Central memory CD8-positive, alpha-beta T cell (primary cell): ENCODE data around the gene OCIAD1.
A peak's percentile ranks its signal among the peaks of the same experiment; 100 is the strongest.

Experiments used
- ATAC-seq: fragments of 150-1000 bp; cut with Tn5 transposase; replicated peaks from 2 replicates; pipeline ENCODE4 v1.10.0; 2022; ENCODE audit warnings: mild to moderate bottlenecking, moderate FRiP score, moderate number of reproducible peaks; ENCODE audit not compliant: poor library complexity, severe bottlenecking; ENCODE audit errors: extremely low read depth
- DNase-seq, 2 donors: peaks; one replicate each; pipeline ENCODE4 v3.0.0; 2021; ENCODE audit warnings: low spot score in 2 of 2
- H3K27ac Mint-ChIP-seq: one replicate; pipeline ENCODE4 v1.8.0; 2022; ENCODE audit warnings: low read depth, mild to moderate bottlenecking, moderate library complexity, mixed read lengths
- H3K27me3 Mint-ChIP-seq: one replicate; pipeline ENCODE4 v1.8.0; 2022; ENCODE audit warnings: mixed read lengths
- H3K36me3 Mint-ChIP-seq: one replicate; pipeline ENCODE4 v1.8.0; 2022; ENCODE audit warnings: mild to moderate bottlenecking, moderate library complexity, mixed read lengths; ENCODE audit not compliant: insufficient read depth
- H3K4me1 Mint-ChIP-seq: one replicate; pipeline ENCODE4 v1.8.0; 2022; ENCODE audit warnings: mixed read lengths
- H3K4me3 Mint-ChIP-seq: one replicate; pipeline ENCODE4 v1.8.0; 2022; ENCODE audit warnings: mild to moderate bottlenecking, moderate library complexity, mixed read lengths
- H3K9me3 Mint-ChIP-seq: one replicate; pipeline ENCODE4 v1.8.0; 2022; ENCODE audit warnings: mixed read lengths

OCIAD1 gene

GRCh38 chr4:48830706-48831531, at the start of gene OCIAD1:
Gene OCIAD1, plus strand, starts transcription at chr4:48831088. Its CDS starts 1,537 bp downstream, at chr4:48832625.
- Mint-ChIP-seq H3K36me3 (peaks cover 28% of the 10 kb centered on the region), H3K4me1 (peaks cover 21% of the 10 kb centered on the region), H3K4me3 (peak within 1 kb of the TSS; percentile 98), H3K9me3 (no peaks in the 10 kb centered on the region), H3K27me3 (no peaks in the 10 kb centered on the region), H3K27ac (peak within 1 kb of the TSS; percentile 100)
- DNase-seq (peak; percentile 77 to 91), ATAC-seq (peak; percentile 97)

- no peak for ATAC-seq
- Mint-ChIP-seq H3K9me3 (no peaks in the 10 kb centered on the region), H3K36me3 (peaks cover 14% of the 10 kb centered on the region), H3K27me3 (no peaks in the 10 kb centered on the region), H3K27ac (no peak overlapping the region), H3K4me1 (peaks cover 29% of the 10 kb centered on the region), H3K4me3 (no peak overlapping the region)
- DNase-seq: no peak
Measured at GRCh38 chr4:48781968-48782367, 48.9 kb upstream of the OCIAD1 start.

- Mint-ChIP-seq H3K4me1 (peaks cover 9% of the 10 kb centered on the region), H3K27ac (no peak overlapping the region), H3K9me3 (no peaks in the 10 kb centered on the region), H3K4me3 (no peak overlapping the region), H3K36me3 (peaks cover 2% of the 10 kb centered on the region), H3K27me3 (no peaks in the 10 kb centered on the region)
- DNase-seq: no peak
- no peak for ATAC-seq
Measured at GRCh38 chr4:48785302-48785701, 45.6 kb upstream of the OCIAD1 start.

- H3K27ac Mint-ChIP-seq: no peak overlapping the region
- no peak for DNase-seq
- H3K9me3 Mint-ChIP-seq: no peaks in the 10 kb centered on the region
- no peaks in the 10 kb centered on the region for H3K36me3 Mint-ChIP-seq
- peaks cover under 1% of the 10 kb centered on the region for H3K4me1 Mint-ChIP-seq
- ATAC-seq: no peak
- H3K27me3 Mint-ChIP-seq: no peaks in the 10 kb centered on the region
- H3K4me3 Mint-ChIP-seq: no peak overlapping the region
Measured at GRCh38 chr4:48786549-48786948, 44.3 kb upstream of the OCIAD1 start.

- Mint-ChIP-seq H3K4me3 (no peak overlapping the region), H3K27me3 (no peaks in the 10 kb centered on the region), H3K27ac (no peak overlapping the region), H3K9me3 (no peaks in the 10 kb centered on the region), H3K4me1 (no peaks in the 10 kb centered on the region), H3K36me3 (no peaks in the 10 kb centered on the region)
- ATAC-seq: no peak
- no peak for DNase-seq
Measured at GRCh38 chr4:48787056-48787455, 43.8 kb upstream of the OCIAD1 start.

- no peak overlapping the region for H3K27ac Mint-ChIP-seq
- no peak for ATAC-seq
- no peaks in the 10 kb centered on the region for H3K4me1 Mint-ChIP-seq
- H3K27me3 Mint-ChIP-seq: no peaks in the 10 kb centered on the region
- no peaks in the 10 kb centered on the region for H3K9me3 Mint-ChIP-seq
- no peaks in the 10 kb centered on the region for H3K36me3 Mint-ChIP-seq
- no peak for DNase-seq
- no peak overlapping the region for H3K4me3 Mint-ChIP-seq
Measured at GRCh38 chr4:48790561-48790960, 40.3 kb upstream of the OCIAD1 start.

- Mint-ChIP-seq H3K4me1 (no peaks in the 10 kb centered on the region), H3K9me3 (no peaks in the 10 kb centered on the region), H3K4me3 (no peak overlapping the region), H3K36me3 (no peaks in the 10 kb centered on the region), H3K27me3 (no peaks in the 10 kb centered on the region), H3K27ac (no peak overlapping the region)
- ATAC-seq (no peak), DNase-seq (no peak)
Measured at GRCh38 chr4:48791313-48791712, 39.6 kb upstream of the OCIAD1 start.

DNA sequence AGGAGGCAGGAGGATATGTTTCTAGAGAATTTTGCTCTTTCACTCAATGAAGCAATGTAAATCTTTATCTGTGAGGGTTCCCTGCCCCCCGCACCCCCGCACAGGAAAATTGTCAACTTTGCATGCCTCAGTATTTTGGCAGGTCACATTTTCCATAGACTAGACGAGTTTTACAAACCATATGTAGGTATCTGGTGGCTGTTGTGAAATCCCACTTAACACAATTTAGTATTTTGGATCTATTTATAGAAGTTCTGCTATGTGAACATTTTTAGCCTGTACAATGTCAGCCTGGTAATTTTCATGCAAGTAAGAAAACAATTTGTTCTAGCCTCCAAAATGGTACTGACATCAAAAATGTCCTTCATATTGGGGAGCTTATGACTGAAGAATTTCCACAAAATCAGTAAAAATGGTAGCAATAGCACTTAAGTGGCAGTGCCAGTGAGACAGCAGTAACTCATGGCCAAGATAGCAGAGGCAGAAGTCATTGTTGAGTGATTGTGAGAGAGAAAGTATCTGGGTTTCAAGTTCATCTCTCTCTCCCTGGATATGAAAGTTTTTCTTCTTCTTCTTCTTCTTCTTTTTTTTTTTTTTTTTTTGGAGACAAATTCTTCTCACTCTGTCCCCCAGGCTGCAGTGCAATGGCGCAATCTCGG, 38.4 kb upstream of the OCIAD1 start:
- Mint-ChIP-seq H3K27ac (no peak overlapping the region), H3K27me3 (no peaks in the 10 kb centered on the region), H3K4me3 (no peak overlapping the region), H3K4me1 (no peaks in the 10 kb centered on the region), H3K9me3 (no peaks in the 10 kb centered on the region), H3K36me3 (no peaks in the 10 kb centered on the region)
- ATAC-seq (no peak), DNase-seq (no peak)

GRCh38 chr4:48795108-48795507, 35.8 kb upstream of the OCIAD1 start:
- DNase-seq (no peak), ATAC-seq (no peak)
- Mint-ChIP-seq H3K27me3 (no peaks in the 10 kb centered on the region), H3K4me3 (no peak overlapping the region), H3K36me3 (no peaks in the 10 kb centered on the region), H3K27ac (no peak overlapping the region), H3K4me1 (no peaks in the 10 kb centered on the region), H3K9me3 (no peaks in the 10 kb centered on the region)

- DNase-seq: no peak
- no peak overlapping the region for H3K4me3 Mint-ChIP-seq
- no peaks in the 10 kb centered on the region for H3K4me1 Mint-ChIP-seq
- H3K27ac Mint-ChIP-seq: no peak overlapping the region
- no peak for ATAC-seq
- H3K27me3 Mint-ChIP-seq: no peaks in the 10 kb centered on the region
- no peaks in the 10 kb centered on the region for H3K9me3 Mint-ChIP-seq
- no peaks in the 10 kb centered on the region for H3K36me3 Mint-ChIP-seq
Measured at GRCh38 chr4:48796191-48796926, 34.5 kb upstream of the OCIAD1 start.

DNA sequence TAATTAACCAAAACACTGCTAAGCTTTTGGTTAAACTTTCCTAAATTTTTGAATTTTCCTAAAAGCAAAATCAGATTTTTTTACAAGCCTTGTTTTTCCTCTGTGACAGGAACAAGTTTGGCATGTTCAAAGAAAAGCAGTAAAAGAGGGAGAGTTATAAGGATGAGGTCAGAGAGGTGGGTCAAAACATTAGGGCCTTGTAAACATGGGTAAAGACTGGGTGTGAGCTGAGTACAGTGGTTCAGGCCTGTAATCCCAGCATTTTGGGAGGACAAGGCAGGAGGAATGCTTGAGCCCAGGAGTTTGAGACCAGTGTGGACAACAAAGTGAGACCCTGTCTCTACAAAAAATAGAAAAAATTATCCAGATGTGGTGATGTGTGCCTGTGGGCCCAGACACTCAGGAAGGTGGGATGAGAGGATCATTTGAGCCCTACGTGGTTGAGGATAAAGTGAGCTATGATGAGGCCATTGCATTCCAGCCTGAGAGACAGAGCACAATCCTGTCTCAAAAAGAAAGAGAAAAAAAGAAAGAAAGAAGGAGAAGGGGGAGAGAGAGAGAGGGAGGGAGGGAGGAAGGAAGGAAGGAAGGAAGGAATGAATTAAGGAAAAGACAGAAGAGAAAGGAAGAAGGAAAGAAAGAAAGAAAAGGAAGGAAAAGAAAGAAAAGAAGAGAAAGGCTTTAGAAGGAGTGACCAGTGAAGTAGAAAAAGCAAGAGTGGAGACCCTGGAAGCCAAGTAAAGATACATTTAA, 33.8 kb upstream of the OCIAD1 start:
- no peak for ATAC-seq

DNA sequence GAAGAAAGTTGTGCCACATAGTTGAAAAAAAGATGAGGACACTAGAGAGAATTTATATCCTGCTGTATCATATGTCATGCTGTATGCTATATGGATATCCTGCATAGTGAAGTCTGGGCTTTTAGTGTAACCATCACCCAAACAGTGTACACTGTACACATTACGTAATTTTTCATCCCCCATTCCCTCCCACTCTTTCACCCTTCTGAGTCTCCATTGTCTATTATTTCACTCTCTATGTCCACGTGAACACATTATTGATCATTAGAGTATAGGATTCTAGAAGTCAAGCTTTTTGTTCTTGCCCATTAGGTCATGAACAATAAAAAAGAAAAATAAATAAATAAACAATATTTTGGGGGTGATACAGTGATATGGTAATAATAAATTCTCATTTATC, 32.8 kb upstream of the OCIAD1 start:
- H3K4me3 Mint-ChIP-seq: no peak overlapping the region
- ATAC-seq: no peak
- H3K27me3 Mint-ChIP-seq: no peaks in the 10 kb centered on the region
- no peak for DNase-seq
- no peaks in the 10 kb centered on the region for H3K9me3 Mint-ChIP-seq
- H3K27ac Mint-ChIP-seq: no peak overlapping the region
- no peaks in the 10 kb centered on the region for H3K36me3 Mint-ChIP-seq
- H3K4me1 Mint-ChIP-seq: no peaks in the 10 kb centered on the region

More for the DNA sequence above, 33.8 kb upstream of the OCIAD1 start:
- H3K27me3 Mint-ChIP-seq: no peaks in the 10 kb centered on the region
- no peak for DNase-seq
- H3K4me3 Mint-ChIP-seq: no peak overlapping the region
- H3K9me3 Mint-ChIP-seq: no peaks in the 10 kb centered on the region
- no peaks in the 10 kb centered on the region for H3K4me1 Mint-ChIP-seq
- no peak overlapping the region for H3K27ac Mint-ChIP-seq
- H3K36me3 Mint-ChIP-seq: no peaks in the 10 kb centered on the region
